DMS79 treated with DMSO at 0.1 percent for 48 hours (cell line): ENCODE results near the gene TRIM41.
"Not testable (repeated sequence)": the region's sequence is repeated elsewhere in the genome, so short reads cannot be mapped to it uniquely, and the experiment has no call there.

ENCODE experiments used
- DNase-seq: peaks from one replicate; lab custom pipeline; 2025; lab: John Stamatoyannopoulos, UW

TRIM41 gene

DNA sequence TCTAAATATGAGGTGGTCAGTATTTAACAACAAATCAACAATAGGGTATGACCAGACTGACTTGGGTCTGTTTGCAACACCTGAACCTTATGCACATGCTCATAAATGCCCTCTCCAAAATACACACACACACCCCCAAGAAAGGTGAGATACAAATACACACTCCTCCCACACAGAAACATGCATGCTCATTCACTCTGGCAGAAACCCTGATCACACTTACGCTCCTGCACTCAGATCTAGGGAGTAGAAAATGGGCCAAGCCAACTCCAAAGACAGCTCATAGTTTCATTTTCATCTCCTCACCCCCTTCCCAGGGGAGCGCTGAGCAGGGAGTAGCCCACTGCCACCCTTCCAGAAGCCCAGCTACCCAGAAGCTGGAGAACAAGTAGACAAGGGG, 29.4 kb upstream of the TRIM41 start:
- DNase-seq, result no peak

DNA sequence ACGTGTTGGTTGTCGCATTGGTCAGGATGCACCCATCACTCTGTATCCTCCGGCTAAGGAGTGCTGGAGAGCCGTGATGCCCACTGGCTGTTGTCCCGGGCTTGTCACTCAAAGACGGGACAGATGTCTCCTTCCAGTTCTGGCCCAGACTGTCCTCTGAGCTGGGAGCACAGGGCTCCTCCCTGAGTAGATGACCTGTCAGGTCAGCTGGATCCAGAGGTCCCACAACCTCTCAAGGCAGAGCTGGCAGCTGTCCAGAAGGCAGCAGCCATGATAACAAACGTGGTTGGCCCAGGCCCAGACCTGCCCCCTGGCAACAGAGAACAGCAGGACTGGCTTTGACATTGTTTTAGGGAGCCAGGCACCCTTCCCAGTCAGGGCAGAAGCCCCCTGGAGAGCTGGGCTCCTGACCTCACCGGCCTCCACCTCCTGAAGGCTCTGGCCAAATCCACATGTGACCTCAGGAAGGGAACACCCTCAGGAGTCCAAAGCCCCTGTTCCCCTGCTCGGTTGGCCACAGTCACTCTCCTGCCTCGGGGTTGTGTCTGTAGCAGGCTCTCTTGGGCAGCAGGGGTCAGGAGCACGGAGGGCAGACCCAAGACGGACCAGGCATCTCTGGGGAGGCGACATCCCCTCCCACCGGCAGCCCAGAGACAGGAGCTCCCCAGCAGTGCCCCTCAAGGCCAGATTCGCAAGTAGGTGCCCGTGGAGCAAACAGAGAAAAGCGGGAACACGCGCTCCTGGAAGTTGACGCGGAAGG, 28.4 kb upstream of the TRIM41 start:
- DNase-seq, result no peak

DNA sequence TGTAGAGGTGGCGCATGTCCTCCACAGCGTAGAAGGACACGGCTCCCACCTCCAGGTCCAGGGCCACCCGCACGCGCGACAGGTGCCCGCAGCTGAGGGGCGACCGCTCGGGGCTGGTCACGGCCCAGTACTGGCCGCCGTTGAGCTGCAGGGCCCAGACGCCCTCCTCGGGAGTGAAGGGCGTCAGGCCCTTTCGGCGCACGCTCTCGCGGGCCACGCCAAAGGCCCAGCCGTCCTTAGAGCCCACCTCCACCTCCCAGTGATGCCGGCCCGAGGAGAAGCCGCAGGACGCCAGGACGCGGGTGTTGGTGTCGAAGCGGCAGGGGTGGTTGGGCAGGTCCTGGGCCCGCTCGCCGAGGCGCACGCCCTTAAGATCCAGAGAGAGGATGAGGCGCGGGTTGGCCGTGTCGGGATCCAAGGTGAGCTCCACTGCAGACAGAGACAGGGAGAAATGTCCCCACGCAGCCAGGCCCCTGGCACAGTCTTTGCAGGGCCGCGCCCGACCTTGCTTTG, 27.8 kb upstream of the TRIM41 start:
- DNase-seq, result no peak

DNA sequence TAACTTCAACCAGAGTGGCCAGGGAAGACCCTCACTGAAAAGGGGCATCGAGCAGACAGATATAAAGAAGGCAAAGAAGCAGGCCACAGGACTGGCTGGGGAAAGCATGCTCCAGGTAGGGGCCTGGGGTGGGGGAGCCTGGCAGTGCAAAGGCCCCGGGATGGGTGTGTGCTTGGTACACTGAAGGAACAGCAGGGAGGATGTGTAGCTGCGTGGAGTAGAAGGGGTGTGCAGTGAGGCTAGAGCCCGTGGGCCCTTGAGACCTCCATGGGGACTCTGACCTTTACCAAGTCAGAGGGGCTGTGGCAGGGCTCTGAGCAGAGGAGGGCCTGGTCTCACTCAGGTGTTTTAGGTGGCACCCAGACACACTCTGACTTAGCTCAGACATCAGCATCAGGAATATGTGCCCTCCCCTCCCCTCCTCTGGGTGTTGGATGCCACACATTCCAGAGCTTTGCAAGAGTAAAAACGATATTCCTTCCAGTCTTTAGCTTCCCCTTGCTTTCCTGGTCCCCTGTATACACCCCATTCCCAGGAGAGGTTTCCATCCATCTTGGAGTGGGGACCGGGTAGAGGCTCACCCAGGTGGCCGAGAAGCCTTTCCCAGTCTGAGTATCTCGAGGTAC, 25.6 kb upstream of the TRIM41 start:
- DNase-seq, result no peak

DNA sequence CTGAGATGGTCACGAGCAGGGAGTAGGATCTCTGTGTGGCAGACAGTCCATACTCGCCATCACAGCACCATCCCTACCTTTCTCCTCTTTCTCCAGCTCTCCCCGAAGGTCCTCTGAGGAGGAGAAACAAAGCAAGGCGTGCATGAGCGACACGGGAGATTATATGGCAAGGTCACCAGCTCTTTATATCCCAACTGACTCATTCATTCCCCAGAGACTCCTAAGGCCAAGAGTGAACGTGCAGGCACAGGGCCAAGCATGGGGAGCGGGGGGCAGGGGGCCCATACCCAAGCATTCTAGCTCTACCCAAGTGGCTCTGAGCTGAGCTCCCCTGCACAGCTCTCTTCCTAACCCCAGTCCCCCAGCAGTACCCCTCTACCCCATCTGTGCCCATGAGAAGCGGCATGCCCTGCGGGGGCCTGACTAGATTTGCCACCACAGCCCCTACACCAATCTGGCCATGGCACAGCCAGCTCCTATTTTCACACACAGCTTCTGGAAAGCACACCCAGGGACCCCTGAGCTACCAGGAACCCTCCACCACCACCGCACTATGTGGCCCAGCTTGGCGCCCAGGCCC, 24.9 kb upstream of the TRIM41 start:
- DNase-seq, result no peak

DNA sequence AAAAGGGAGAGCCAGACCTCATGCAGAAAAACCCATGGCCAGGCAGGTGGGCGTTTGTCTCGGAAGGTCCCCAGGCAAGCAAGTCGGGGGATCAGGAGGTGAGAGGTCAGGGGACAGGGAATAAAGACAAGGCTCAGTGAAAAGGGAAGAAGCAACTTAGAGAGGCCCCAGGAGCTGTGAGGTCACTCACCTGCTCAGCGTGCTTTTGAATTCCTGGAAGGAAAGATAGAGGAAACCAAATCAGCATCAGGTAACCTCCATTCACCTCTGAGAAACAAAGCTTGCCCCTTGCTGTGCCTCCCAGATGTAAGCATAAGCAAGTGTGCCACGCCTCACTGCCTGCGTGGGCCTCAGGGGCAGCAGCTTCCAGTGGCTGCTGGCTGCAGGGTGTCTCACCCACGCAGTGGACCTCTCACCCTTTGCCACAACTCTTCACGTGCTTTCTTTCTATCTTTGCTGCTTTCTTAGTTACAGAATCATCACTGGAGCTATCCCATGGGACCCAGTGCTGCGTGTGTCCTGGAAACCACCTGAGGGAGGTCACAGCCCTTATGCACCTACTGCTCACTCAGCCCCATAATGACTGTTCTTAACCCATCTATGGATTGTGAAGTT, 24.1 kb upstream of the TRIM41 start:
- DNase-seq, result no peak

DNA sequence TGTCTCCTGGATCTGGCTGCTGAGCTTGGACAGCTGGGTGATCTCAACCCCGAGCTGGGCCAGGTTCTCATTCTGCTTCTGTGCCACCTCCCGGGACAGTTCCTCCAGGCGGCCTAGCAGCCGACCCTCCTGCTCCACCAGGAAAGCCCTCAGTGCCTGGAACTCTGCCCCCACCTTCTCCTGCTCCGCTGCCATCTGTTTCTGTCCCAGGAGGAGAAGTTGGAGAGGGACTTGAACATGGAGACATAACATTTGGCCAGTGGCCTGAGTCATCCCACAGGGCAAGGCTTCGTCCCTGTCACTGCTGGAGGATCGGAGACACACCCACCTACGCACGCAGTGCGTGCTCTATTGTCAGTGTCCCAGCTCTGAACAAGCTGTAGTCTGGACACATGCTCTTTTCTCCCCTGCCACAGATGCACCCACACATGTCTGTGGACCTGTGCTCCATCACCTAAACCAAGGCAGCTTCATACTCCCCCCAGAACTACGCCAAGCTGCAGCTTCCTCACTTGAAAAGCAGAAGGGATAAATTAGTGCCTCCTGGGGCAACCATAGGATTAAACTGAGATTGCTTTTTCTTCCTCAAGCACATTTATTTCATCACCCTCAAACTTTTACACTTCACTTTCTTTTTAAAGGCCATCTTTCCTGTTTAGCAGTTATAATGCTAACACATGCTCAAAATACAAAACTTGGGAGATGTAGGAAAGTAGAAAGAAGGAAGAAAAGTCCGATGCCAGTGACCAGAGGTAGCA, 23.0 kb upstream of the TRIM41 start:
- no peak for DNase-seq

DNA sequence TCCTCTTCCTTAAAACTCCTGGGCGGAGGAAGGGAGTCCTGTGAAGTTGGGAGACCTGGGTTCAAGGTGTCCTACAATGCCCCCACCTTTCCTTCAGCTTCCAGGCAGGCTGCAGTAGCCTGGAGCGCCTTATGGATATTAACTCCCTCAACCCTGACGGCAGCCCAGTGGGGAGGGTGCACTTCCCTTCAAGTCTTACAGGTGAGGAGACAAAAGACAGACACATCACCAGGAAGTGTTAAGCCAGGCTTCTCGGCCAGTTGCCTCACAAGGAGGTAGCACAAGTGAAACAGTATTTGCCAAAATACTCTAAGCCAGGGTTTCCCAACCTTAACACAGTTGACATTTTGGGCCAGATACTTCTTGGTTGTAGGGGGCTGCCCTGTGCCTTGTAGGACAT, 22.3 kb upstream of the TRIM41 start:
- DNase-seq, result no peak

DNA sequence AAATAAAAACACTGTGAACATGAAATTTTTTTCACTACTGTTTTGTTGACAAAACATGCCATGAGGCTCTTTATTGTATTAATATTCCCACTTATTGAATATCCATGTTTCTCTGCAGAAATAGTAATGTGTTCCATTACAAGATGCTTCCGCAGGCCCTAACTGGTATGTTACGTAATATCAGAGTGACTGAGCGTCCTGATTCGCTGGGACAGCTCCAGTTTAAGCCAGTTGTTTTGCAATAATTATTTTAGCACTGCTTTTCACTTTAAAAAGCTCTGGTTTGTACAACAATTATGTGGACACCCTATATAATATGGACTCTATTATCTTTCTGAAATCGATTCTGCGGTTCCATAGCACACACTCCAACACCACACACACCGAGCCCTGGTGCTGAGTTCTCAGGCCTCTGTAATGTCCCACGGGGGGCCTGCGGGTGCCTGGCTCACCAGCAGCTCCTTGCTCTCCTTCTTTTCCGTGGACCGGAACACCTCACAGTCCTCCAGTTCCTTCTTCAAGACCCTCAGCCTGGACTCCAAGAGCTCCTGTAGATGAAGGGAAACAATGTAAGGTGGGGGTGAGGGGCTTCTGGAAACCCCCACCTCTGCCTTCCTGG, 19.9 kb upstream of the TRIM41 start:
- no peak for DNase-seq

DNA sequence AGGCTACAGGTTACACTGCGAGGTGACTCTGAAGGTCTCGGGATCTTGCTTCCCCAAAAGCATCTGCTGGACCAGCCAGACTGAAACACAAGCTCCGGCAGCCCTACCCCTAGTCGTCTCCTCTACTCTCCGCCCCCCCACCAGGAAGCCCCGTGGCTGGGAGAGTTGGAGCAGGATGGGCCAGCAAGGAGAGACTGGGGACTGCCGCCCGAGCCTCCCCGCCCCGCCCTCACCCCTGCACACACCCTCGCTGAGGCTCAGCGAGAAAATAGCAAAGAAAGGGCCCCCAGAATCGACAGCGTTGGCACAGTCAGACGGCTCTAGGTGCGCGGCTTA, 19.3 kb upstream of the TRIM41 start:
- DNase-seq, result no peak

DNA sequence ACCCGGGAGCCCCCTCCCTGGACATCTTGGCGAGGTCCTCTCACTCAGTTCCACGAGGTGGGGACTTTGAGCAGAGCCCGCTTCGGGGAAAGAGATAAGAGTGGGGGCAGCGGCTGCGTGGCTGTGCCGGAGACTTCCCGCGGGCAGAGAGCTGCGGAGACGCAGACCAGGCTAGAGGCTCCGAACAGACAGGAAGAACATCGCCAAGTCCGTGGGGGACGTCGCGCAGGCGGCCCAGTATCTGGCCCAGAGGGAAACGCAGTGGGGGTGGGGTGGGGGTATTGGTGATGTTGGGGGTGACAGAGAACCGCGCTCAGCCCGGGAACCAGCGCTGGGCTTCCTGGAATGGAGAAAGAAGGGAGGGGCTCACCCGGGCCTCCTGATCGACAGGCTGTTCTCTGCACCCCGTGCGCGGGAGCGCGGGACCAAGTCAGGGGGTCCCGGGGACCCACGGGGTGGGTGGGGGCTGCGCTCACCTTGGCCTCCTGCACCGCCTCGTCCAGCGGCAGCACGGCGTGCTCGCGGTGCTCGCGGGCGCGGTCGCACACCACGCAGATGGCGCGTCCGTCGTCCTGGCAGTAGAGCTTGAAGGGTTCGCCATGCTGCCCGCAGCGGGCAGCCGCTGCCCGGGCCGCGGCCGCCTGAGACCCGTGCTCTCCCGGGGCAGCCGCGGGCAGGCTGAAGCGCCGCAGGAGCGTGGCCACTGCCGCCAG, 18.8 kb upstream of the TRIM41 start:
- DNase-seq, result no peak

DNA sequence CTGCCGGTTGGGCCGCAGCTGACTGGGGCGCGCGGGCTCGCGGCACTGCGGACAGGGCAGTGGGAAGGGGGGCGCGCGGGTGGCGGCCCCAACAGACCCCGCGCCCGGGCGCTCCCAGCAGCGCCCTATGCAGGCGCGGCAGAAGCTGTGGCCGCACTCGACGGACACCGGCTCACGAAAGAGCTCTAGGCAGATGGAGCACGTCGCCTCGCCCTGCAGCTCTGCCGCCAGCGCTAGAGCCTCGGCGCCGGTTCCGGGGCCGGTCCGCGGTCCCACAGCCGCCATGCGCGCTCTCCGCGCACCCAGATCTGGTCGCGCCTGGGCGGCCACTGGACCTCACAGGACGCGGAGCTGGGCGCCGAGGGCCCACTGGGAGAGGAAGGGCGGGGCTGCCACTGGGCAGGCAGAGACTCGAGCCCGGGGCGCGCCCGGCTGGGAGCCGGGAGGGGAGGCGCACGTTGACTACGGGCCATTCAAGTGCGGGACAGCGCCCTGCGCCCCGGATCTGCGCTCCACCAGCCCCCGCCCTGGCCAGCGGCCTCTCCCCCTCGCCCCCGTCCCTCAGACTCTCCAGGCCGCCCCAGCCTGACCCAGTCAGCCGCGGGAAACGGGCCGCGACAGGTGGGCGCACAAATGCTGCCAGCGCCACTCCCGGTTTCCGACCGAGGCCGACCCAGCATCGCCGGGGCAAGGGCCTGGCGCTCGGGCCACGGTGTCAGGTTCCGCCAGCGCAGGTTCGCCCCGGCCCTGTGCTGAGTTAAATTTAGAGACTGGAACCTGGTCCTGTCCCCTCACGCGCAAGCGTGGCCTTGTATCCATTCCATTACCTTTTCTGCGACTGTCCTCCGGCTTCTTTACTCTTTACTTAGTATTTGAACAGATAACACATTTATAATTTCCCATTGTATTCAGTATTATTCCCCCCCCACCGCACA, 18.0 kb upstream of the TRIM41 start, which contains the start of gene TRIM7:
TSS of gene TRIM7 (minus strand) at position 371 of the 935 bp plus-strand sequence. CDS start at position 285, 86 bp downstream.
- no peak for DNase-seq

DNA sequence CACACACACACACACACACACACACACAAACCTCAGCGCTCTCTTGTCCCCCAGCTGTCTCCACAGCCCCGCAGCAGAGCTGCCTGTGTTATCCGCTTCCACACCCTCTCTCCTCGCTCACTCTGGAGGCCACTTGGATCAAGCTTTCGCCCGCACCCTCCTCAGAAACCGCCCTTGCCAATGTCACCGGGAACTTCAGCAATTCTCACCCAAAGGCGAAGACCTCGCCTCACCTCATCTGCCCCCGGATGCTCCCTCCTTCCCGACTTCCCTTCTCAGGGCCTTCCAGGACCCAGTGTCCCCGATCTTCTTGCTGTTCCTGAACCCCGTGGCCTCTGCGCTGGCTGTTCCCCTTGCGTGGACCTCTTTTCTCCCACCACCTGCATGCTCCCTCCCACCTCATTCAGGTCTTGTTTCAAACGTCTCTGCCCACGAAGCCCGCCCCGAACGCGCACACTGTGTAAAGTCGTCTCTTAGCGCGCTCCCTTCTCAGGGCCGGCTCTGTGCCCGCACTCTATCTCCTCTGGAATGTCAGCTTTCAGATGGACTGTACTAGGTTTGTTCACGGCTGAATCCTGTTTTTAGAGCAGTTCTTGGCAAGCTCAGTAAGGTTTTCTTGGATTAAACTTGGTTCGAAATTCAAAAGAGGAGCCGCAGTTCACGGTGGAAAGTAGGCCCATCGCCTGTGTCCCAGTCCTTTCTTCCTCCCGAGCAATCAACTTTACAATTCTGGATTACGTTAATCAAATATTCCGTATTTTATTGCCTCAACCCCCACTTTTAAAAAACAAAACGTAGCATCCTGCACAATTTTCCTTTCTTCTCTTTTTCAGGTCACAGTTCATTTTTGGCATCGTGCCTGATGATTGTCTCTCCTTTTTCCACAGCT, 17.1 kb upstream of the TRIM41 start:
- no peak for DNase-seq

DNA sequence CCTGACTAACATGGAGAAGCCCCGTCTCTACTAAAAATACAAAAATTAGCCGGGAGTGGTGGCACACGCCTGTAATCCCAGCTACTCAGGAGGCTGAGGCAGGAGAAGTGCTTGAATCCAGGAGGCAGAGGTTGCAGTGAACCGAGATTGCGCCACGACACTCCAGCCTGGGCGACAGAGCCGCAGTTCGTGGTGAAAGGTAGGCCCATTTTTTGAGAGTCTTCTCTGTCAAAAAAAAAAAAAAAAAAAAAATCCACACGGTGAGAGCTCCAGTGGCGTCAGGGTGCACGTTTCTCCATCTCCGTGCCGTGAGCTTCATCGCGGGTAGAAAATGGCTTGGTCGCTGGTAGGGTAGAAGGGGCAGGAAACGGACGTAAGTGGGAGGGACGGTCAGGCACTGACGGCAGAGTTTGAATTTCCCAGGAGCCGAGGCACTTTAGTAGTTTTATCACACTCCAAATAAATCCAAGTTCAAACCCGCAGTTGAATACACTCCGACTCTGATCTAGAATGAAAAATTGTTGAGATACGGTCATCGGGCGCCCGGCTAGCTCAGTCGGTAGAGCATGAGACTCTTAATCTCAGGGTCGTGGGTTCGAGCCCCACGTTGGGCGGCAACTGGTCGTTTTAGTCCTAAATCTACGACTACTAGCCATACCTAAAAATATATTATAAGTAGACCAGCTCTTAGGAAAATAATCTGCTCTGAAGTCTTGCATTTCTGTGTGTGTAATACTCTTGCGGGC, 15.7 kb upstream of the TRIM41 start:
- no peak for DNase-seq

DNA sequence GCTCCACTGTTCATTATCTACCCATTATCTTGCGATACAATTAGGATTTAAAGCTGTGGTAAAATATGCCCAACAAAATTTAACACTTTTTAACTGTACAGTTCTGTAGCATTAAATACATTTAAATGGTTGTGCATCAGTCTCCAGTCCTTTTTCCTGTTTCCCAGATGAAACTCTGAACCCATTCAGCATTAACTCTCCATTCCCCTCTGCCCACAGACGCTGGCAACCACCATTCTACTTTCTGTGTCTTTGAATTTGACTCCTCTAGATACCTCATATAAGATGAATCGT, 15.2 kb upstream of the TRIM41 start:
- DNase-seq, result no peak

DNA sequence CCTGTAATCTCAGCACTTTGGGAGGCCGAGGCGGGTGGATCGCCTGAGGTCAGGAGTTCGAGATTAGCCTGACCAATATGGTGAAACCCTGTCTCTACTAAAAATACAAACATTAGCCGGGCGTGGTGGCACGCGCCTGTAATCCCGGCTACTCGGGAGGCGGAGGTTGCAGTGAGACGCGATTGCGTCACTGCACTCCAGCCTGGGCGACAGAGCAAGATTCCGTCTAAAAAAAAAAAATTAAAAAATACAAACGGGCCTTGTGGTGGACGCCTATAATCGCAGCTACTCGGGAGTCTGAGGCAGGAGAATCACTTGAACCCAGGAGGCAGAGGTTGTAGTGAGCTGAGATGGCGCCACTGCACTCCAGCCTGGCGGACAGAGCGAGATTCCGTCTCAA, 14.1 kb upstream of the TRIM41 start:
- not testable (repeated sequence) for DNase-seq

DNA sequence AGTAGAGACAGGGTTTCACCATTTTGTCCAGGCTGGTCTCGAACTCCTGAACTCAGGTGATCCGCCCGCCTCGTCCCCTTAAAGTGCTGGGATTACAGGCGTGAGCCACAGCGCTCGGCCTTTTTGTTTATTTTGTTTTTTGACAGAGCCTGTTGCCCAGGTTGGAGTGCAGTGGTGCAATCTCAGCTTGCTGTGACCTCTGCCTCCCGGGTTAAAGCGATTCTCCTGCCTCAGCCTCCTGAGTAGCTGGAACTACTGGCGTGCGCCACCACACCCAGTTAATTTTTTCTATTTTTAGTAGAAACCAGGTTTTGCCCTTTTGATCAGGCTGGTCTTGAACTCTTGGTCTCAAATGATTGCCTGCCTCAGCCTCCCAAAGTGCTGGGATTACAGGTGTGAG, 12.9 kb upstream of the TRIM41 start:
- DNase-seq, result not testable (repeated sequence)

DNA sequence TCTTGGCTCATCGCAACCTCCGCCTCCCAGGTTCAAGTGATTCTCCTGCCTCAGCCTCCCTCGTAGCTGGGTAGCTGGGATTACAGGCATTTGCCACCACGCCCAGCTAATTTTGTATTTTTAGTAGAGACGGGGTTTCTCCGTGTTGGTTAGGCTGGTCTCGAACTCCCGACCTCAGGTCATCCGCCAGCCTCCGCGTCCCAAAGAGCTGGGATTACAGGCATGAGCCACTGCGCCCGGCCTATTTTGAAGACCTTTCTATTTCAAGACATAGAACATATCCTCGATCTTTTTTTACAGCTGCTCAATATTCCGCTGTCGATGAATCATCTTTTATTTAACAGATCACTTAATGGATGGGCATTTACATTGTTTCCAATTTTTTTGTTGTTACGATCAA, 12.4 kb upstream of the TRIM41 start:
- DNase-seq, result not testable (repeated sequence)
